Stomach (tissue), 9 donors: ENCODE measurements around the gene CDH23. TPM values are rescaled to one million over a fixed set of nuclear protein-coding genes. Genes with fewer than 3 reads are reported as not detected.

Source experiments
- DNase-seq, 2 donors: peaks; one replicate each; pipeline versions ENCODE4 v3.0.0 to v3.0.0-alpha.2; 2013 to 2019
- H3K27ac ChIP-seq, 5 donors: fragments of 200-600 bp in 4 of 5; sonication (generic) in 4 of 5; one replicate each; pipeline ENCODE4 v1.5.1; 2013 to 2019; ENCODE audit warnings: mild to moderate bottlenecking in 1 of 5, moderate library complexity in 1 of 5
- H3K27me3 ChIP-seq, 3 donors: fragments of 200-600 bp; sonication (generic); one replicate each; pipeline ENCODE4 v1.5.1; 2017 to 2019; ENCODE audit warnings: mixed run types in 1 of 3
- H3K36me3 ChIP-seq, 4 donors: fragments of 200-600 bp; sonication (generic); 1 replicate in 3 of 4; 2 replicates in 1 of 4; pipeline ENCODE4 v1.5.1; 2016 to 2019
- H3K4me1 ChIP-seq, 4 donors: fragments of 200-600 bp; sonication (generic); one replicate each; pipeline ENCODE4 v1.5.1; 2016 to 2019
- H3K4me3 ChIP-seq, 4 donors: fragments of 200-600 bp; sonication (generic) in 3 of 4; one replicate each; pipeline ENCODE4 v1.5.1; 2016 to 2019; ENCODE audit warnings: mild to moderate bottlenecking in 1 of 4
- H3K9me3 ChIP-seq, 4 donors: fragments of 200-600 bp; sonication (generic); one replicate each; pipeline ENCODE4 v1.5.1; 2016 to 2019
- EP300 ChIP-seq: sonication (generic); formaldehyde crosslinking; IDR thresholded peaks from one replicate; pipeline ENCODE4 v1.6.1; 2017; ENCODE audit warnings: antibody characterized with exemption
- POLR2A ChIP-seq, 4 donors: fragments of 450-650 bp; IDR thresholded peaks; one replicate each; pipeline ENCODE4 v1.6.1; 2016; ENCODE audit warnings: antibody characterized with exemption in 4 of 4, control low read depth in 2 of 4, mild to moderate bottlenecking in 1 of 4, moderate library complexity in 1 of 4
- POLR2AphosphoS5 ChIP-seq, 3 donors: sonication (generic); formaldehyde crosslinking; IDR thresholded peaks; one replicate each; pipeline ENCODE4 v1.6.1; 2016; ENCODE audit warnings: antibody characterized with exemption in 3 of 3
- WGBS, 5 donors: extraction: QIAGEN DNeasy Blood & Tissue Kit in 3 of 5; methylation state at CpG; one replicate each; pipeline versions ENCODE4 v1.1.5 to v1.1.7; 2013 to 2018; 5-methylcytosine and 5-hydroxymethylcytosine counted together
- intact Hi-C: fragments of 100-400 bp; cut with DNase I; formaldehyde crosslinking; loops from one replicate; pipeline ENCODE4 v1.15.1; 2023; ENCODE audit warnings: low total_unique reads
- polyA plus RNA-seq, 3 donors: library from polyadenylated mRNA; stranded (reverse); fragments of 200-250 nt; gene quantifications; one replicate each; pipeline ENCODE4 v1.2.3, GENCODE V29; 2013
- total RNA-seq, 5 donors: library from RNA; depleted of rRNA; stranded (reverse); fragments of >200 nt; gene quantifications; one replicate each; pipeline versions ENCODE4 v1.1.0 to v1.2.3, GENCODE V29; 2014 to 2016
- TF ChIP-seq, protein P1 (sequence below), 7 experiments: fragments of 450-650 bp in 4 of 7; fragments of 200-600 bp in 3 of 7; sonication (generic) in 3 of 7; IDR thresholded peaks; one replicate each; pipeline ENCODE4 v1.5.1; 2016 to 2019; ENCODE audit warnings: antibody characterized with exemption in 7 of 7, control low read depth in 2 of 7, mild to moderate bottlenecking in 1 of 7
- donor health status: healthy with polysubstance abuse.
- donor health status: Bipolar disorder and iron deficiency.
- donor health status: healthy.

The CDH23 gene
- total and polyA plus RNA-seq, 8 donors = 0.31 to 8.2 (median 2.2) TPM

DNA sequence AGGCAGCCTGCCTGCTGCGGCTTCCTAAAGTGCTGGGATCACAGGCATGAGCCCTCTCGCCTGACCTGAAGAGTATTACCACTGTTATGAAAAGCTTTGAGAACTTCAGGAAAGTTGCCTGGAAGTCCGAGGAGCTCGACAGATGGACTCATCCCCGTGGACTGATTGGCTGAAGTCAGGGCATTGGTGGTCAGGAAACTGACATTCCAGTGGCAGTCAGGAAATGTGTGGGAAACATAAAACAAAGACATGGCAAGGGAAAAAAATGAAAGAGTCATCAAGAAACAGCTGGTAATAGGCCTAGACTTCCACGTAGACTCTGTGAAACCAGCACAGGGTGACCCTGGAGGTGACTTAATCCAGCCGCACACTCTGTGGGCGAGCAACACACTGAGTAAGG is 123.3 kb downstream of the CDH23 start:
- Histone ChIP-seq H3K27me3 (peaks cover 0 to 30% (median 8%) of the 10 kb centered on the region in 3 donors), H3K36me3 (no peaks in the 10 kb centered on the region), H3K27ac (no peak overlapping the region), H3K4me3 (no peak overlapping the region), H3K4me1 (no peaks in the 10 kb centered on the region), H3K9me3 (no peaks in the 10 kb centered on the region)
- WGBS, 5 donors = 81 to 88% (median 84%) methylated on average over 8 of the region's 8 CpGs
- intact Hi-C loops = no loop called here
- TF ChIP-seq POLR2AphosphoS5 (IDR thresholded peaks at IDR 0.05) (no peak), EP300 (no peak), POLR2A (IDR thresholded peaks at IDR 0.05) (no peak)
- TF ChIP-seq, protein P1, sequence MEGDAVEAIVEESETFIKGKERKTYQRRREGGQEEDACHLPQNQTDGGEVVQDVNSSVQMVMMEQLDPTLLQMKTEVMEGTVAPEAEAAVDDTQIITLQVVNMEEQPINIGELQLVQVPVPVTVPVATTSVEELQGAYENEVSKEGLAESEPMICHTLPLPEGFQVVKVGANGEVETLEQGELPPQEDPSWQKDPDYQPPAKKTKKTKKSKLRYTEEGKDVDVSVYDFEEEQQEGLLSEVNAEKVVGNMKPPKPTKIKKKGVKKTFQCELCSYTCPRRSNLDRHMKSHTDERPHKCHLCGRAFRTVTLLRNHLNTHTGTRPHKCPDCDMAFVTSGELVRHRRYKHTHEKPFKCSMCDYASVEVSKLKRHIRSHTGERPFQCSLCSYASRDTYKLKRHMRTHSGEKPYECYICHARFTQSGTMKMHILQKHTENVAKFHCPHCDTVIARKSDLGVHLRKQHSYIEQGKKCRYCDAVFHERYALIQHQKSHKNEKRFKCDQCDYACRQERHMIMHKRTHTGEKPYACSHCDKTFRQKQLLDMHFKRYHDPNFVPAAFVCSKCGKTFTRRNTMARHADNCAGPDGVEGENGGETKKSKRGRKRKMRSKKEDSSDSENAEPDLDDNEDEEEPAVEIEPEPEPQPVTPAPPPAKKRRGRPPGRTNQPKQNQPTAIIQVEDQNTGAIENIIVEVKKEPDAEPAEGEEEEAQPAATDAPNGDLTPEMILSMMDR (IDR thresholded peaks at IDR 0.05) = no peak
- no peak for DNase-seq

GRCh38 chr10:71521504-71522441 is 125.1 kb downstream of the CDH23 start:
- 76 to 83% (median 78%) methylated on average over 14 of the region's 14 CpGs for WGBS, 5 donors
- no peak overlapping the region for H3K27ac ChIP-seq
- TF ChIP-seq POLR2AphosphoS5 (IDR thresholded peaks at IDR 0.05) (no peak), POLR2A (IDR thresholded peaks at IDR 0.05) (no peak), EP300 (no peak)
- TF ChIP-seq, protein P1 (IDR thresholded peaks at IDR 0.05) = no peak
- intact Hi-C loops = no loop called here
- no peaks in the 10 kb centered on the region for H3K9me3 ChIP-seq
- H3K4me1 ChIP-seq = no peaks in the 10 kb centered on the region
- no peaks in the 10 kb centered on the region for H3K36me3 ChIP-seq
- no peak overlapping the region for H3K4me3 ChIP-seq
- no peak for DNase-seq
- peaks cover 0 to 34% (median 8%) of the 10 kb centered on the region in 3 donors for H3K27me3 ChIP-seq

DNA sequence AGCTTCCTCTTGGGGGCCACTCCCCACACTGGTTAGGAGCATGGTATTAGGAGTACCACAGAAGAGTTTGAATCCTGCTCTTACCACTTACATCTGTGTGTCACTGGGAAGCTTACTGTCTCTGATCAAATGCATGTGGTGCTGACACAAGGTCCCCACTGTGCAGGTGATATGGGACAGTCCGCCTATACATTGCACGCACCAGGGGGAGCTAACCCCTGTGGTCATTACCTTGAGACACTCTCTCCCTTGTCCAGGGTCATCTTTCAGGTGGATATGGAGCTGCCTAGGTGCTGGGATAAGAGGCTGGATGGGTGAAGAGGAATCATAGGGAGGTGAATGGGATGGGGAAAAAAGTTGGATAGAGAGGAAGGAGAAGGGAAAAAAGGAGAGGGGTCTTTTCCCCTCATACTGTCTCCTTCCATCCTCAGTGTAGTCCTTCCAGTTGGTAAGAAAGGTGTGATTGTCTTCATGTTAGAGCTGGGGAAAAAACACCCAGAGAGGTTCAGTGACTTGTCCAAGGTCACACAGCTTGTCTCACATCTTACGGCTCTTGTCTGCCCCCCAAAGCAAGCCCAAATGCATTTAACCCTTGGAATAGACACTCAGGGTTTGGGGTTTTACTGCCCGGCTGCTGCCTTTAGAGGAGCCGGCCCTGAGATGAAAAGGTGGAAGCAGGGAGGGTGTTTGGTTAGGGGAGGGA is 125.9 kb downstream of the CDH23 start:
- no peak for TF ChIP-seq POLR2AphosphoS5 (IDR thresholded peaks at IDR 0.05)
- H3K27me3 ChIP-seq = peaks cover 0 to 38% (median 11%) of the 10 kb centered on the region in 3 donors
- 59 to 76% (median 66%) methylated on average over 4 to 5 of the region's 5 CpGs for WGBS, 5 donors
- no peak overlapping the region for H3K4me3 ChIP-seq
- H3K4me1 ChIP-seq = no peaks in the 10 kb centered on the region
- no peaks in the 10 kb centered on the region for H3K36me3 ChIP-seq
- no peaks in the 10 kb centered on the region for H3K9me3 ChIP-seq
- DNase-seq = no peak
- H3K27ac ChIP-seq = no peak overlapping the region
- intact Hi-C loops = no loop called here

DNA sequence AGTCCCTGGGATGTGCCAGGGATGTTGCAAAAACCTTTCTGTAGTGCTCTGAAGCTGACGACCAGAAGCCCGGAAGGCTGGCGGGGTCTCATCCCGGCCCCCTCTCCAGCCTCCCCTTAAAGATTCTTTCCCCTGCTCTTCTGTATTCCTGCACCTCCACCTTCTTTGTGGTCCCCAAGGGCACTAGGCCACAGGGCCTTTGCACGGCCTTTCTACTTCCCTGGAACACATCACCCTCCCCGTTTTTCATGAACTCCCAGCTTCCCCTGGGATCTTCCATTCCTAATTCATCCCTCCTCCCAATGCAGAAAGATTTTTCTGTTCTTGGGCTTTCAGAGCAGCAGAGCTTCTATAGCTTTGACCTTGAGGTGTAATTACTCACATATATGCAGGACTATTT is 127.0 kb downstream of the CDH23 start:
- H3K36me3 ChIP-seq = no peaks in the 10 kb centered on the region
- H3K4me1 ChIP-seq = no peaks in the 10 kb centered on the region
- intact Hi-C loops = no loop called here
- TF ChIP-seq POLR2AphosphoS5 (IDR thresholded peaks at IDR 0.05) (no peak), POLR2A (IDR thresholded peaks at IDR 0.05) (no peak), EP300 (no peak)
- TF ChIP-seq, protein P1 (IDR thresholded peaks at IDR 0.05) = no peak
- no peak overlapping the region for H3K4me3 ChIP-seq
- peaks cover 0 to 38% (median 11%) of the 10 kb centered on the region in 3 donors for H3K27me3 ChIP-seq
- no peak for DNase-seq
- 71 to 85% (median 80%) methylated on average over 6 of the region's 6 CpGs for WGBS, 5 donors
- no peaks in the 10 kb centered on the region for H3K9me3 ChIP-seq
- no peak overlapping the region for H3K27ac ChIP-seq
